OCI-LY7 (cell line): ENCODE results near the gene CDH16. TPM values are rescaled to one million over a fixed set of nuclear protein-coding genes. Genes with fewer than 3 reads are reported as not detected.

Source experiments
- BruUV-seq: library from RNA; stranded (reverse); fragments of 400-500 nt; replicated peaks from 2 replicates; lab custom pipeline; 2021; lab: Mats Ljungman, UMichigan
- CTCF ChIA-PET: fragments of 300-600 bp; sonication (Branson Sonifier 250); formaldehyde crosslinking; loops from one replicate; lab custom pipeline; 2022; ENCODE audit warnings: antibody characterized with exemption; ENCODE audit not compliant: unreplicated experiment; lab: Charles Lee
- POLR2A ChIA-PET: fragments of 300-600 bp; sonication (Branson Sonifier 250); formaldehyde crosslinking; loops from one replicate; lab custom pipeline; 2022; ENCODE audit warnings: antibody characterized with exemption; lab: Charles Lee
- DNase-seq: peaks from one replicate; pipeline ENCODE4 v3.0.0-alpha.2; 2015; ENCODE audit warnings: low spot score
- H2AFZ ChIP-seq: fragments of 200-600 bp; sonication (generic), shearing (Covaris generic); 2 replicates; pipeline ENCODE4 v1.6.1; 2014; ENCODE audit warnings: mild to moderate bottlenecking, antibody characterized with exemption, low read length, moderate library complexity
- H3K27ac ChIP-seq: fragments of 200-600 bp; sonication (generic); 2 replicates; pipeline ENCODE4 v1.5.1; 2014; ENCODE audit warnings: mixed run types, low read depth, mild to moderate bottlenecking, moderate library complexity, low read length, inconsistent platforms; ENCODE audit not compliant: poor library complexity, severe bottlenecking
- H3K36me3 ChIP-seq: fragments of 200-600 bp; sonication (generic); 2 replicates; pipeline ENCODE4 v1.6.1; 2014; ENCODE audit warnings: mild to moderate bottlenecking, antibody characterized with exemption, low read length, moderate library complexity, mixed read lengths; ENCODE audit not compliant: insufficient read depth
- H3K4me1 ChIP-seq: fragments of 200-600 bp; sonication (generic); 2 replicates; pipeline ENCODE4 v1.5.1; 2014; ENCODE audit warnings: mild to moderate bottlenecking, low read length; ENCODE audit not compliant: insufficient read depth, poor library complexity, severe bottlenecking
- H3K4me2 ChIP-seq: fragments of 200-600 bp; sonication (generic); 2 replicates; pipeline ENCODE4 v1.6.1; 2014; ENCODE audit warnings: mild to moderate bottlenecking, low read length
- H3K4me3 ChIP-seq: fragments of 200-600 bp; sonication (generic); 2 replicates; pipeline ENCODE4 v1.5.1; 2014; ENCODE audit warnings: mild to moderate bottlenecking, low read depth, low read length; ENCODE audit not compliant: poor library complexity, severe bottlenecking
- H3K79me2 ChIP-seq: fragments of 200-600 bp; sonication (generic); 2 replicates; pipeline ENCODE4 v1.6.1; 2016; ENCODE audit warnings: low read depth, mild to moderate bottlenecking, low read length, moderate library complexity, mixed read lengths; ENCODE audit not compliant: insufficient read depth
- H3K9me2 ChIP-seq: fragments of 200-600 bp; sonication (generic); 2 replicates; pipeline ENCODE4 v1.6.1; 2016; ENCODE audit warnings: mild to moderate bottlenecking, low read length, mixed read lengths; ENCODE audit not compliant: insufficient read depth
- H3K9me3 ChIP-seq: fragments of 200-600 bp; sonication (generic); 2 replicates; pipeline ENCODE4 v1.6.1; 2014; ENCODE audit warnings: mild to moderate bottlenecking, mixed run types, low read length, mixed read lengths
- H4K20me1 ChIP-seq: fragments of 200-600 bp; sonication (generic); 2 replicates; pipeline ENCODE4 v1.6.1; 2014; ENCODE audit warnings: mild to moderate bottlenecking, antibody characterized with exemption, low read length, moderate library complexity, mixed read lengths; ENCODE audit not compliant: insufficient read depth
- CTCF ChIP-seq: fragments of 200-600 bp; sonication (generic); conservative IDR thresholded peaks from 2 replicates; pipeline ENCODE4 v1.5.1; 2014; ENCODE audit warnings: mild to moderate bottlenecking, antibody characterized with exemption, low read length, moderate library complexity, mixed read lengths
- EZH2phosphoT487 ChIP-seq: fragments of 200-600 bp; sonication (generic); IDR thresholded peaks from 2 replicates; pipeline ENCODE4 v1.6.1; 2018; ENCODE audit warnings: low read depth, borderline replicate concordance, mild to moderate bottlenecking, mixed run types, antibody characterized with exemption, low read length, moderate library complexity, mixed read lengths
- intact Hi-C: fragments of 100-400 bp; cut with micrococcal nuclease; formaldehyde crosslinking; loops from one replicate; pipeline ENCODE4 v1.10.0; 2022; ENCODE audit not compliant: unreplicated experiment
- total RNA-seq, 2 experiments: library from RNA; depleted of rRNA in 1 of 2; stranded (reverse); fragments of >200 nt in 1 of 2; shearing (Covaris generic) in 1 of 2; gene quantifications; 2 replicates each; pipeline ENCODE4 v1.2.3, GENCODE V29; 2014 to 2022

Gene CDH16
- total RNA-seq, 2 experiments from 2014 or later, result not detected

- Histone ChIP-seq H3K4me3 (no peak overlapping the region), H3K79me2 (no peaks in the 10 kb centered on the region), H3K9me3 (no peaks in the 10 kb centered on the region), H3K27ac (no peak overlapping the region), H3K4me2 (no peak overlapping the region), H2AFZ (no peak overlapping the region), H3K4me1 (no peaks in the 10 kb centered on the region), H4K20me1 (no peaks in the 10 kb centered on the region), H3K9me2 (no peaks in the 10 kb centered on the region), H3K36me3 (no peaks in the 10 kb centered on the region)
- intact Hi-C loops, result no loop called here
- DNase-seq, result no peak
- no TSS peak for BruUV-seq
- CTCF ChIA-PET, result interaction anchor here (0.7 to 1.3 kb wide), 2 partner anchors 9 to 12 kb away, joined by 3 read pairs; no protein-coding TSS in a partner anchor
- POLR2A ChIA-PET, result no interaction called here
- TF ChIP-seq EZH2phosphoT487 (no peak), CTCF (no peak)
These were observed 1.0 kb upstream of the CDH16 start for GRCh38 chr16:66919569-66920298.

GRCh38 chr16:66918355-66918754 is 330 bp downstream of the CDH16 start:
- no peak for DNase-seq
- CTCF ChIA-PET, result no interaction called here
- Histone ChIP-seq H3K4me2 (no peak overlapping the region), H3K4me1 (no peaks in the 10 kb centered on the region), H3K36me3 (no peaks in the 10 kb centered on the region), H3K9me2 (no peaks in the 10 kb centered on the region), H4K20me1 (no peaks in the 10 kb centered on the region), H3K79me2 (no peaks in the 10 kb centered on the region), H2AFZ (no peak overlapping the region), H3K27ac (no peak overlapping the region), H3K4me3 (no peak overlapping the region), H3K9me3 (no peaks in the 10 kb centered on the region)
- TF ChIP-seq CTCF (no peak), EZH2phosphoT487 (no peak)
- intact Hi-C loops, result no loop called here
- POLR2A ChIA-PET, result no interaction called here
- BruUV-seq, result no TSS peak

GRCh38 chr16:66917741-66918140 is 944 bp downstream of the CDH16 start:
- H3K36me3 ChIP-seq, result no peaks in the 10 kb centered on the region
- no peak overlapping the region for H3K4me3 ChIP-seq
- no peaks in the 10 kb centered on the region for H3K9me2 ChIP-seq
- no peak for DNase-seq
- no peaks in the 10 kb centered on the region for H3K9me3 ChIP-seq
- no peak overlapping the region for H3K27ac ChIP-seq
- POLR2A ChIA-PET, result no interaction called here
- no peaks in the 10 kb centered on the region for H3K4me1 ChIP-seq
- H4K20me1 ChIP-seq, result no peaks in the 10 kb centered on the region
- intact Hi-C loops, result no loop called here
- no peaks in the 10 kb centered on the region for H3K79me2 ChIP-seq
- TF ChIP-seq CTCF, result no peak
- no peak for TF ChIP-seq EZH2phosphoT487
- H2AFZ ChIP-seq, result no peak overlapping the region
- BruUV-seq, result no TSS peak
- CTCF ChIA-PET, result no interaction called here
- no peak overlapping the region for H3K4me2 ChIP-seq
